ENCODE data around the gene ALG1.

Gene ALG1

GRCh38 chr16:5071681-5072333 is at the start of gene ALG1:
TSS of gene ALG1 (plus strand) at chr16:5071843. CDS start at chr16:5071850, 7 bp downstream.
- Histone ChIP-seq H3K27me3 (ENCODE audit: control insufficient read depth in 2 of 2, insufficient read depth in 2 of 2, low read length in 2 of 2) (no peaks in the 10 kb centered on the region), H3K4me3 (ENCODE audit: low read length in 2 of 2) (peak within 1 kb of the TSS; percentile 83 to 93), H3K9ac (ENCODE audit: low read depth in 1 of 2, low read length in 2 of 2) (peak within 1 kb of the TSS; percentile 77 to 80), H3K27ac (ENCODE audit: low read depth in 2 of 2, low read length in 2 of 2) (peak within 1 kb of the TSS; percentile 82 to 84), H3K4me1 (ENCODE audit: control insufficient read depth in 2 of 2, insufficient read depth in 2 of 2, low read length in 2 of 2) (peaks cover 12 to 15% of the 10 kb centered on the region in 2 donors), H3K9me3 (ENCODE audit: control insufficient read depth in 2 of 2, low read length in 2 of 2) (no peaks in the 10 kb centered on the region), H3K36me3 (ENCODE audit: control insufficient read depth in 2 of 2, insufficient read depth in 2 of 2, low read length in 2 of 2) (peaks cover 14 to 21% of the 10 kb centered on the region in 2 donors)

- peaks cover 3 to 13% of the 10 kb centered on the region in 2 donors for H3K4me1 ChIP-seq (ENCODE audit: control insufficient read depth in 2 of 2, insufficient read depth in 2 of 2, low read length in 2 of 2)
- no peaks in the 10 kb centered on the region for H3K9me3 ChIP-seq (ENCODE audit: control insufficient read depth in 2 of 2, low read length in 2 of 2)
- H3K4me3 ChIP-seq (ENCODE audit: low read length in 2 of 2) = no peak overlapping the region
- H3K9ac ChIP-seq (ENCODE audit: low read depth in 1 of 2, low read length in 2 of 2) = no peak overlapping the region
- H3K27ac ChIP-seq (ENCODE audit: low read depth in 2 of 2, low read length in 2 of 2) = no peak overlapping the region
- no peaks in the 10 kb centered on the region for H3K27me3 ChIP-seq (ENCODE audit: control insufficient read depth in 2 of 2, insufficient read depth in 2 of 2, low read length in 2 of 2)
- peaks cover under 1 to 6% of the 10 kb centered on the region in 2 donors for H3K36me3 ChIP-seq (ENCODE audit: control insufficient read depth in 2 of 2, insufficient read depth in 2 of 2, low read length in 2 of 2)
Measured at GRCh38 chr16:5022521-5022920, 49.1 kb upstream of the ALG1 start.

GRCh38 chr16:5024632-5025031 is 47.0 kb upstream of the ALG1 start:
- H3K27ac ChIP-seq (ENCODE audit: low read depth in 2 of 2, low read length in 2 of 2) = peak overlapping the region in 1 of 2 donors; percentile 41
- peaks cover 11 to 17% of the 10 kb centered on the region in 2 donors for H3K36me3 ChIP-seq (ENCODE audit: control insufficient read depth in 2 of 2, insufficient read depth in 2 of 2, low read length in 2 of 2)
- no peak overlapping the region for H3K9ac ChIP-seq (ENCODE audit: low read depth in 1 of 2, low read length in 2 of 2)
- no peaks in the 10 kb centered on the region for H3K27me3 ChIP-seq (ENCODE audit: control insufficient read depth in 2 of 2, insufficient read depth in 2 of 2, low read length in 2 of 2)
- peaks cover 3 to 10% of the 10 kb centered on the region in 2 donors for H3K4me1 ChIP-seq (ENCODE audit: control insufficient read depth in 2 of 2, insufficient read depth in 2 of 2, low read length in 2 of 2)
- H3K9me3 ChIP-seq (ENCODE audit: control insufficient read depth in 2 of 2, low read length in 2 of 2) = no peaks in the 10 kb centered on the region
- H3K4me3 ChIP-seq (ENCODE audit: low read length in 2 of 2) = no peak overlapping the region

- peaks cover 3 to 10% of the 10 kb centered on the region in 2 donors for H3K4me1 ChIP-seq (ENCODE audit: control insufficient read depth in 2 of 2, insufficient read depth in 2 of 2, low read length in 2 of 2)
- no peaks in the 10 kb centered on the region for H3K9me3 ChIP-seq (ENCODE audit: control insufficient read depth in 2 of 2, low read length in 2 of 2)
- H3K4me3 ChIP-seq (ENCODE audit: low read length in 2 of 2) = no peak overlapping the region
- peak overlapping the region in 1 of 2 donors; percentile 16 for H3K27ac ChIP-seq (ENCODE audit: low read depth in 2 of 2, low read length in 2 of 2)
- H3K9ac ChIP-seq (ENCODE audit: low read depth in 1 of 2, low read length in 2 of 2) = no peak overlapping the region
- H3K36me3 ChIP-seq (ENCODE audit: control insufficient read depth in 2 of 2, insufficient read depth in 2 of 2, low read length in 2 of 2) = peaks cover 13 to 20% of the 10 kb centered on the region in 2 donors
- H3K27me3 ChIP-seq (ENCODE audit: control insufficient read depth in 2 of 2, insufficient read depth in 2 of 2, low read length in 2 of 2) = no peaks in the 10 kb centered on the region
Measured at GRCh38 chr16:5025171-5025632, 46.4 kb upstream of the ALG1 start.

- Histone ChIP-seq H3K36me3 (ENCODE audit: control insufficient read depth in 2 of 2, insufficient read depth in 2 of 2, low read length in 2 of 2) (peaks cover 13 to 23% of the 10 kb centered on the region in 2 donors), H3K9me3 (ENCODE audit: control insufficient read depth in 2 of 2, low read length in 2 of 2) (no peaks in the 10 kb centered on the region), H3K27ac (ENCODE audit: low read depth in 2 of 2, low read length in 2 of 2) (no peak overlapping the region), H3K9ac (ENCODE audit: low read depth in 1 of 2, low read length in 2 of 2) (no peak overlapping the region), H3K27me3 (ENCODE audit: control insufficient read depth in 2 of 2, insufficient read depth in 2 of 2, low read length in 2 of 2) (no peaks in the 10 kb centered on the region), H3K4me3 (ENCODE audit: low read length in 2 of 2) (no peak overlapping the region), H3K4me1 (ENCODE audit: control insufficient read depth in 2 of 2, insufficient read depth in 2 of 2, low read length in 2 of 2) (peaks cover 3 to 10% of the 10 kb centered on the region in 2 donors)
Measured at GRCh38 chr16:5026664-5027063, 45.0 kb upstream of the ALG1 start.

GRCh38 chr16:5027086-5027485 is 44.6 kb upstream of the ALG1 start:
- Histone ChIP-seq H3K36me3 (ENCODE audit: control insufficient read depth in 2 of 2, insufficient read depth in 2 of 2, low read length in 2 of 2) (peaks cover 13 to 23% of the 10 kb centered on the region in 2 donors), H3K9ac (ENCODE audit: low read depth in 1 of 2, low read length in 2 of 2) (no peak overlapping the region), H3K4me1 (ENCODE audit: control insufficient read depth in 2 of 2, insufficient read depth in 2 of 2, low read length in 2 of 2) (peaks cover 3 to 10% of the 10 kb centered on the region in 2 donors), H3K9me3 (ENCODE audit: control insufficient read depth in 2 of 2, low read length in 2 of 2) (no peaks in the 10 kb centered on the region), H3K27ac (ENCODE audit: low read depth in 2 of 2, low read length in 2 of 2) (no peak overlapping the region), H3K27me3 (ENCODE audit: control insufficient read depth in 2 of 2, insufficient read depth in 2 of 2, low read length in 2 of 2) (no peaks in the 10 kb centered on the region), H3K4me3 (ENCODE audit: low read length in 2 of 2) (no peak overlapping the region)

GRCh38 chr16:5027575-5028235 is 43.9 kb upstream of the ALG1 start:
- H3K9ac ChIP-seq (ENCODE audit: low read depth in 1 of 2, low read length in 2 of 2) = no peak overlapping the region
- no peaks in the 10 kb centered on the region for H3K27me3 ChIP-seq (ENCODE audit: control insufficient read depth in 2 of 2, insufficient read depth in 2 of 2, low read length in 2 of 2)
- H3K27ac ChIP-seq (ENCODE audit: low read depth in 2 of 2, low read length in 2 of 2) = no peak overlapping the region
- H3K9me3 ChIP-seq (ENCODE audit: control insufficient read depth in 2 of 2, low read length in 2 of 2) = no peaks in the 10 kb centered on the region
- no peak overlapping the region for H3K4me3 ChIP-seq (ENCODE audit: low read length in 2 of 2)
- peaks cover 7 to 11% of the 10 kb centered on the region in 2 donors for H3K4me1 ChIP-seq (ENCODE audit: control insufficient read depth in 2 of 2, insufficient read depth in 2 of 2, low read length in 2 of 2)
- H3K36me3 ChIP-seq (ENCODE audit: control insufficient read depth in 2 of 2, insufficient read depth in 2 of 2, low read length in 2 of 2) = peaks cover 13 to 23% of the 10 kb centered on the region in 2 donors

GRCh38 chr16:5028950-5029475 is 42.6 kb upstream of the ALG1 start:
- H3K9me3 ChIP-seq (ENCODE audit: control insufficient read depth in 2 of 2, low read length in 2 of 2) = no peaks in the 10 kb centered on the region
- peaks cover 13 to 23% of the 10 kb centered on the region in 2 donors for H3K36me3 ChIP-seq (ENCODE audit: control insufficient read depth in 2 of 2, insufficient read depth in 2 of 2, low read length in 2 of 2)
- H3K4me1 ChIP-seq (ENCODE audit: control insufficient read depth in 2 of 2, insufficient read depth in 2 of 2, low read length in 2 of 2) = peaks cover 12 to 17% of the 10 kb centered on the region in 2 donors
- no peak overlapping the region for H3K9ac ChIP-seq (ENCODE audit: low read depth in 1 of 2, low read length in 2 of 2)
- H3K27me3 ChIP-seq (ENCODE audit: control insufficient read depth in 2 of 2, insufficient read depth in 2 of 2, low read length in 2 of 2) = no peaks in the 10 kb centered on the region
- no peak overlapping the region for H3K27ac ChIP-seq (ENCODE audit: low read depth in 2 of 2, low read length in 2 of 2)
- H3K4me3 ChIP-seq (ENCODE audit: low read length in 2 of 2) = no peak overlapping the region

GRCh38 chr16:5030251-5030870 is 41.3 kb upstream of the ALG1 start:
- Histone ChIP-seq H3K9me3 (ENCODE audit: control insufficient read depth in 2 of 2, low read length in 2 of 2) (no peaks in the 10 kb centered on the region), H3K4me1 (ENCODE audit: control insufficient read depth in 2 of 2, insufficient read depth in 2 of 2, low read length in 2 of 2) (peaks cover 15 to 20% of the 10 kb centered on the region in 2 donors), H3K27me3 (ENCODE audit: control insufficient read depth in 2 of 2, insufficient read depth in 2 of 2, low read length in 2 of 2) (no peaks in the 10 kb centered on the region), H3K36me3 (ENCODE audit: control insufficient read depth in 2 of 2, insufficient read depth in 2 of 2, low read length in 2 of 2) (peaks cover 13 to 23% of the 10 kb centered on the region in 2 donors), H3K9ac (ENCODE audit: low read depth in 1 of 2, low read length in 2 of 2) (no peak overlapping the region), H3K27ac (ENCODE audit: low read depth in 2 of 2, low read length in 2 of 2) (no peak overlapping the region), H3K4me3 (ENCODE audit: low read length in 2 of 2) (no peak overlapping the region)

GRCh38 chr16:5031601-5032000 is 40.0 kb upstream of the ALG1 start:
- H3K9me3 ChIP-seq (ENCODE audit: control insufficient read depth in 2 of 2, low read length in 2 of 2) = no peaks in the 10 kb centered on the region
- H3K27ac ChIP-seq (ENCODE audit: low read depth in 2 of 2, low read length in 2 of 2) = no peak overlapping the region
- no peaks in the 10 kb centered on the region for H3K27me3 ChIP-seq (ENCODE audit: control insufficient read depth in 2 of 2, insufficient read depth in 2 of 2, low read length in 2 of 2)
- no peak overlapping the region for H3K4me3 ChIP-seq (ENCODE audit: low read length in 2 of 2)
- H3K4me1 ChIP-seq (ENCODE audit: control insufficient read depth in 2 of 2, insufficient read depth in 2 of 2, low read length in 2 of 2) = peaks cover 15 to 21% of the 10 kb centered on the region in 2 donors
- peaks cover 13 to 23% of the 10 kb centered on the region in 2 donors for H3K36me3 ChIP-seq (ENCODE audit: control insufficient read depth in 2 of 2, insufficient read depth in 2 of 2, low read length in 2 of 2)
- no peak overlapping the region for H3K9ac ChIP-seq (ENCODE audit: low read depth in 1 of 2, low read length in 2 of 2)

Measured in mucosa of rectum (tissue), 2 donors.